Measurements from ENCODE around the gene NXN.

NXN gene

DNA sequence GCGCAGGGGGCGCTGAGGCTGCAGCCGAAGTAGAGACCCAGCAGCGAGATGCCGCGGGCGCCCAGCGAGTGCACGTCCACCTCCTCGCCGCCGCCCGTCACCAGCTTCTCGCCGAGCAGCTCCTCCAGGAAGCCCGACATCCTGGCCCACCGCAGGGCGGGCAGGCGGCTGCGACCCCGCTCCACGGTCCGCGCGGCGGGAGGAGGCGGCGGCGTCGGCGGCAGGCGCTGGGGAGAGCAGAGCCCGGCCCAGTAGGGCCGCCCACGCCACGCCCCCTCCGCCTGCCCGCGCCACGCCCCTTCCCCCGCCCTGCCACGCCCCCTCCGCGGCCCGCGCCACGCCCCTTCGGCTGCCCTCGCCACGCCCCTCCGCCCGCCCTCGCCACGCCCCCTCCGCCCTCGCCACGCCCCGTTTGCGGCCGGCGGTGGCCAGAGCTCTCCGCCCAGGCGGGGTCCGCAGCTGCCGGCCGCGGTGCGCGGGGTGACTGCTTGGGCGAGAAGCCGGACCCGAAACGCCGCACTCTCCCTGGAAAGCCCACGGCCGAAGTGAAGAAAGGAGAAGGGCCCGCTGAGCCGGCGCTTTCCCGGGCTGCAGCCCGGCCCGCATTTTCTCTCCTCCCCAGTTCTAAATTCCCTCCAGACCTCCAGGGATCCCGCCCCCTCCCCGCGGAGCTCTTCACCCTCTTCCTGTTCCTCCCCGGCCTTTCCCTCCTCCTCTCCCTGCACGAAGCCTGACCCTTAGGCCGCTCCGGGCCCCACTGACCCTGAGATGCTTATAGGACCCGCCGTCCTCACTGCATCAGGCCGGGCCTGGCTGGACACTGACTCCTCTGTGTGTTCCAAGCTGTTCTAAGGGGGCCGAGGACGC, at the start of gene NXN:
TSS of gene NXN (minus strand) at position 238 of the 867 bp plus-strand sequence.
- DNase-seq = peak; percentile 90

- DNase-seq = no peak
These were observed 47.5 kb upstream of the NXN start for GRCh38 chr17:1027044-1027443.

DNA sequence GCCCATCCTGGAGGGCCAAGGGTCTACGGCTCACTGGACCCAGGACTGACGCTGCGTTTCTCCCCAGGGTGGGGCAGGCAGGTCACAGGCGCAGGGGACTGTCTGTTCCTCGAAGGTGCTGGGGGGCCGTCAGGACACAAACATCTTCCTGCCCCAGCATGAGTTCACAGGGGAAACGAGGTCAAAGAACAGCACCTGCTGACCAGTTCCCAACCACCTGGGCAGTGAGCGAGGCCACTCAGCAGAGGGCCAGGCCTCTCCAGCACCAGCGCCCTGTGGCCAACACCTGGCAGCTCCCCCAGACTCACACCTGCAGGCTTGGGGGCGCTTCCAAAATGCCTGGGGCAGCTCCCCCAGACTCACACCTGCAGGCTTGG, 47.0 kb upstream of the NXN start:
- DNase-seq = no peak

GRCh38 chr17:1025733-1026598, 46.4 kb upstream of the NXN start:
- no peak for DNase-seq

GRCh38 chr17:1024076-1024475, 44.5 kb upstream of the NXN start:
- no peak for DNase-seq

GRCh38 chr17:1022278-1023024, 42.9 kb upstream of the NXN start:
- no peak for DNase-seq

- no peak for DNase-seq
These were observed 41.6 kb upstream of the NXN start for GRCh38 chr17:1021147-1021546.

DNA sequence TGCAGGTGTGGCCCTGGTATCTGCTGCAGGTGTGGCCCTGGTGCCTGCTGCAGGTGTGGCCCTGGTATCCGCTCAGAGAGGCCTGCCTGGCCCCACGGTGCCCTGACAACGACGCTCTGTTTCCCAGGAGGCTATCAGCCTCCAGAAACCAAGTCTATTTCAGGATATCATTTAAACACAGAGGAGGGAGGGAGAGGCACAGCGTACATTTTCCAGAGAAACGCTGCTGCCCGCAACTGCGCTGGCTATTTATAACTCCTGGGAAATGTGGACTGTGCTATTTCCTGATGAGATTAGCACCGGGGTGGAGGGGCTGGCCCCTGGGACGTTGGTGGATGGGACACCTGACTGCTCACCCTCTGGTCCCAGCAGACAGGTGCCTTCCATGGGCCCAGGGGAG, 39.9 kb upstream of the NXN start:
- no peak for DNase-seq

DNA sequence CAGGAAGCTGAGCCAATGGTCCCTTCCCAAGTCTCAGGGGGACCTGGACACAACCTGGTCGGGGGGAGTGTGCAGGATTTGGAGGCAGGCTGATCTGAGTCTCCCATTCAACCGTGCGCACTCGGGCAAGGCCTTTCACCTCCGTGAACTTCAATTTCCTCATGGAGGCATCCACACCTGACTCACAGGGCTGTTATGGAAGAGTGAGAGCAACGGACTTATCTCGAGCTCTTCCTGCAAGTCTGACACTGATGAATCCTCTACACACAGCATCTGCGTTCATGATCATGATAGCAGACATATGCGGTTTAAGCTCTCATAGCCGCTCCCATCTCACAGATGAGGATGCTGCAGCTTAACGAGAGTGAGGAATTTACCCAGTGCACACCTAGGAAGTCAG, 39.0 kb upstream of the NXN start:
- no peak for DNase-seq

GRCh38 chr17:1013729-1014090, 34.1 kb upstream of the NXN start:
- DNase-seq = no peak

DNA sequence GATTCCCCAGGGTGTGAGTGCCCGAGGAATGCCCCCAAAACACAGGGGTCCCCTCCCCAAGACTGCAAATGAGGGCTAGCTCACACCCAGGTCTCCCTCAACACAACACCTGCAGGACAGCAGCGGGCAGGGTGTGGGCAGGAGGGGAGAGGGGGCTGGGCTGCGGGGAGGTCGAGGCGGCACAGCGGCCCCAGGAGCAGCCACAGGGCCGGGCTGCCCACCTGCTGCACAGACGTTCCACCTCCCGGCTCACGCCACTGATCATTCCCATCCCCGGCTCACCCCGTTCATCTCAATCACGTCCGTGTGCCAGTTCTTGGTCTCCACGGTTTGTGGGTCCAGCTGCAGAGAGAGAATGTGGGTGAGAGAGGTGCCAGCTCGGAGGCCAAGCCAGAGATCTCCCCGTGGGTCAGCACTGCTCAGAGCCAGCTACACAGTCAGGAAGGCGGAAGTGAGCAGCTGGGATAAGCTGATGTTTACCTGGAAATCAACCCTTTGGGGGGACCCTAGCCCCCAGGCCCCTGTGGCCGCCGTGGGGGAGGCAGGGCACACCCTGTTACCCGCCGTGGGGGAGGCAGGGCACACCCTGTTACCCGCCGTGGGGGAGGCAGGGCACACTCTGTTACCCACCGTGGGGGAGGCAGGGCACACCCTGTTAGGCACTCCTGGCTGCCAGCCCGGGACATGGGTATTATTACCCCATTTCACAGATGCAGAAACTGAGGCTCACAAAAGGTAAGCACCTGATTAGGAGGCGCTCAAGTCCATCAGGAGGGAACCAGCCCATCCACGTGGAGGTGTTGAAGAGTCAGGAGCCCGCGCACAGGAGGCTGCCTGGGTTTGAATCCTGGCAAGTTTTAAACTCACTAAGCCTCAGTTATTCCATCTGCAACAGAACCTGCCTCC, 33.5 kb upstream of the NXN start:
- DNase-seq = no peak

DNA sequence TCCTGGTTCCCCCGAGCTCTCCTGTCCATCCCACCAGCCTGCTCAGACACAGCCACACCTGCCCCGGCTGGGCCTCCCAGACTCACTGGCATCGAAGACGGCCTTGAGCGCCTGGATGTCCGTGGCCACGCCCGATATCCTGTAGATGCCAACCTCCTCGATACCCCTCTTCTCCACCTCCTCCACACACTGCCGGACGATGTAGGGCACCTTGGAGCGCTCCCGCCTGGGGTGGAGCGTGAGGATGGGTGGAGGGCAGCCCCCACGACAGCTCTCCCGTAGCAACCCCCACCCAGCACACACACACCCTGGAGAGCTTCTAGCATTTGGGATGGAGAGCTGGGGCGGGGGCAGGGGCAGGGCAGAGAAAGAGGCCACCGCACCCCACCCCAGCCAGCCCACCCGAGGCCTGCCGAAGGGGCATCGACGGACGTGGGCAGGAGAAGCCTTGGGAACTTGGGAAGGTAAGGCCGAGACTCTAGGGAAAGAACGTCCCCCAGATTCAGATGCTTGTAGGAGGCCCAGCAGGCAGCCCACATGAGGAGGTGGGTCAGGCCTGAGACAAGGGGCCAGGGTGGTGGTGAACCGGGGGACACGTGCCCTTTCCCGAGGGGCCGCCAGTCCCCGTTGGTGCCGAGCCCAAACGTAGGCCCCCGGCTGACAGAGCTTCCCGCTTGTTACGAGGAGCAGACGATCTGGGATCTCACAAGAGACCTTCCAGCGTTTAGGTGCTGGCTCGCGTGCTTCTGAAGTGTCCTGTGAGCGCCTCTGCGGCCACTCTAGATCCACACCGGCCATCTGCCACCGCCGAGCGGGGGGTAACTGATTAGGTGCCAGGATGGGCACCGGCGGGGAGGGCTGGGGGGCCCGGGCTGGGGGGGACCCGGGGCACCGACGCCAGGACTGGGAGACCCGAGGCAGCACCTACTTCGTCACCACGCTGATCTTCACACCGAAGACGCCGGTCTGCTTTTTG, 32.5 kb upstream of the NXN start:
- DNase-seq = no peak

- DNase-seq = no peak
These were observed 31.6 kb upstream of the NXN start for GRCh38 chr17:1011138-1011537.

GRCh38 chr17:1010586-1010985, 31.0 kb upstream of the NXN start:
- DNase-seq = no peak

DNA sequence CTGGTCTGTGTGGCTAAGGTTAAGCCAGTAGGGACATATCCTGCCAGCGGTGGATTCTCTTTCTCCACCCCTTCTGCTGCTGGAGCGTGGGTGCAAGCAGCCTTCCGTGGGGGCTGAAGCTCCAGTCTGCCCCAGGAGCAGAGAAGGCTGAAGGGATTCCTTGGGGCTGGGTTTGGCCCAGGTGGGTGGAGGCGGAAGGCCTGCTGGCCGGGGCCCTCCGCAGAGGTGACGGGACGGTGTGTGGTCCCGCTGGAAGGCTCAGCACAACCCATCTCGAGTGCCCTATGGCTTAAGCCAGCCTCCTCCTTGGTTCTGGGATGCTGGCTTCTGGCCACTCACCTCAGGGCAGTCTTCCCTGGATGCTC, 30.5 kb upstream of the NXN start:
- no peak for DNase-seq

DNA sequence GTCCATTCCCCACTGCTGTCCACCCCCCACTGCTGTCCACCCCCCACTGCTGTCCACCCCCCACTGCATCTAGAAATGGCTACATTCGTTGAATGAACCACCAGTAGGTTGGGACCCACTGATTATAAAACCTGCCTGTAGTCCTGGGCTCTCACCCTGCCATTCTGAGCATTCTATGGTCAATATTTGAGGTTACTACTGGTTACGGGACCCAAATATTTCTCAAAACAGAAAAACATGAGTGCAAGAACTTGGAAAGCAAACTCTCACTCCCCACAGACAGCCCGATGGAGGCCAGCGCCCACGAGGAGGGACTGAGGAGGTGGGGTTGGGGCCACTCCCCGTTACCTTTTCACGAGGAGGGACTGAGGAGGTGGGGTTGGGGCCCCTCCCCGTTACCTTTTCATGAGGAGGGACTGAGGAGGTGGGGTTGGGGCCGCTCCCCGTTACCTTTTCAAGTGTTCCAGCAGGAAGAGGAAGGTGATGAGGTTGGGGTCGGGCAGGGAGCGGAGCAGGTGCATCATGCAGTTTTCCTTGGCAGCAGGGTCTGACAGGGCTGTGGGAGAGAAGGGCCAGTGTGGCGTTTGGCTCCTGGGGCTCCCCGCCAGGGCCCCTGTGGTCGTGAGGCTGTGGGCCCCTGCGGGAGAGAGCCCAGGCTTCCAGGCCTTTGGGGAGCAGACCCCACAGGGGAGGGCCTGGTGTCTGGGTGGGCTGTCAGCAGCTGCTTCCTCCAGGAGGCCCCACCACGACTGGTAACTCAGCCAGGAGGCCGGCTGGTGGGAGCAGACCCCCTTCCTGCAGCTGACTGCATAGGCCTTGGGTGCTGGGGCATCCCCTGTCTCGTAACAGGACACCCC, 29.9 kb upstream of the NXN start:
- DNase-seq = no peak

DNA sequence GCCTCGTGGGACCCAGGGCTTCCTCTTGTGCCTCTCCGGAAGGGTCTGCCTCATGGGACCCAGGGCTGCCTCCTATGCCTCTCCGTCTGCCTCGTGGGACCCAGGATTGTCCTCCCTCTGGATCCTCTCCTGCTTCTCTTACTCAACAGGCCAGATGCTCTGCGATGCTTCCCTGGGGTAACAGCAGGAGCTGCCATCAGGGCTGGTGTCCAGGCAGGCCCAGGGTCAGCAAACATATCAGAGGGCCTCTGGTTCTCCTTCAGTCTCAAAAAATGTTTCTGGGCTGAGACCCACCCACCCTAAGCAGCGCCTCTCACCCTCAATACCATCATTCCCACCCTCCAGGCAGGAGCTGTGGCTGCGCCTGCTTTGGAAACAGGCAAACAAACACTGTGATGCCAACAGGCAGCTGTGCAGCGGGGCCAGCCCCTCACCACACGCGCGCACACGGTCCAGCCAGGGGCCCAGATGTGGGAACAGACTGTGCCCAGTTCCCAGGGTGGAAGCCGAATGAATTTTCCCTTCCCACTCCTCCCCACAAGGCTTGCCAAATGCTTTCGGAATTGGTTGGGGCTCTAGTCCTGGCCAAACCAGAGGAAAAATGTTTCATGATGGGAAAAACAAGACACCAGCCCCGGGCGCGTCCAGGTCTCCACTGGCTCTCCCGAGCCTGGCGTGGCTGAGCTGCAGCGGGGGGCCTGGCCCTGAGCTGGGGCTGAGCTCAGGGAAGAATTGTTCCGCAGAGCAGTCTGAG, 28.6 kb upstream of the NXN start:
- no peak for DNase-seq

DNA sequence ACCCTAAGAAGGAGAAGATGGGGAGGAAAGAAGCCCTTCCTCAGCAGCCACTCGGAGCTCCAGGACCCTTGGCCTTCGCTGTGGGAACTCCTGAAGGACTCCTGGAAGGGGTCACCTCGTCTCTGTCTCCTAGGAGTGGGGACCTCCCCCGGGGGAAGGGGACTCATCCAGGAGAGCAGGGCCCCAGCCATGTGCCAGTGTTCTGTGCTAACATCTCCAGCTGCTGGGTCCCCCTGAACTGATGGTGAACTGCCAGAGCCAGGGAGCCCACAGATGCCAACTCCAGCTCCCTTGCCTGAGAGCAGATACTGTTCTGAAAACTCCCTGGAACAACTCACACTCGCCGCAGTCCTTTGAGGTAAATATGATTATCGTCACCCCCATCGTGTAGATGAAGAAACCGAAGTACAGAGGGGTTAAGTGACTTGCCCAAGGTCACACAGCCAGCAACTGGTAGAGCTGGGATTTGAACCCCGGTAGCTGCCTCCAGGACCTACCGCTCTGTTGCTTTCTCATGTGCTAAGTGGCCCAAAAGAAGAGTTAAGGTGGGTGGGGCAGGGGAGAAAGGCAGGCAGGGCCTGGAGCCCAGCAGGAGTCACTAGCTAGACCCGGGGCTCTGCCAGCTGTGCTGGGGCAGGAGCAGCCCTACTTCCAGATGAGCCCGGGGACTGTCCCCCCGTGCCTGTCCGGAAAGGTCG, 27.9 kb upstream of the NXN start:
- DNase-seq = no peak

- no peak for DNase-seq
These were observed 26.5 kb upstream of the NXN start for GRCh38 chr17:1006054-1006453.
